OCI-LY7 (cell line): ENCODE data around the gene HUNK. TPM values are rescaled to one million over a fixed set of nuclear protein-coding genes. Genes with fewer than 3 reads are reported as not detected.

Source experiments
- BruUV-seq: library from RNA; stranded (reverse); fragments of 400-500 nt; replicated peaks from 2 replicates; lab custom pipeline; 2021; lab: Mats Ljungman, UMichigan
- CTCF ChIA-PET: fragments of 300-600 bp; sonication (Branson Sonifier 250); formaldehyde crosslinking; loops from one replicate; lab custom pipeline; 2022; ENCODE audit warnings: antibody characterized with exemption; ENCODE audit not compliant: unreplicated experiment; lab: Charles Lee
- POLR2A ChIA-PET: fragments of 300-600 bp; sonication (Branson Sonifier 250); formaldehyde crosslinking; loops from one replicate; lab custom pipeline; 2022; ENCODE audit warnings: antibody characterized with exemption; lab: Charles Lee
- DNase-seq: peaks from one replicate; pipeline ENCODE4 v3.0.0-alpha.2; 2015; ENCODE audit warnings: low spot score
- H2AFZ ChIP-seq: fragments of 200-600 bp; sonication (generic), shearing (Covaris generic); 2 replicates; pipeline ENCODE4 v1.6.1; 2014; ENCODE audit warnings: mild to moderate bottlenecking, antibody characterized with exemption, low read length, moderate library complexity
- H3K27ac ChIP-seq: fragments of 200-600 bp; sonication (generic); 2 replicates; pipeline ENCODE4 v1.5.1; 2014; ENCODE audit warnings: mixed run types, low read depth, mild to moderate bottlenecking, moderate library complexity, low read length, inconsistent platforms; ENCODE audit not compliant: poor library complexity, severe bottlenecking
- H3K36me3 ChIP-seq: fragments of 200-600 bp; sonication (generic); 2 replicates; pipeline ENCODE4 v1.6.1; 2014; ENCODE audit warnings: mild to moderate bottlenecking, antibody characterized with exemption, low read length, moderate library complexity, mixed read lengths; ENCODE audit not compliant: insufficient read depth
- H3K4me1 ChIP-seq: fragments of 200-600 bp; sonication (generic); 2 replicates; pipeline ENCODE4 v1.5.1; 2014; ENCODE audit warnings: mild to moderate bottlenecking, low read length; ENCODE audit not compliant: insufficient read depth, poor library complexity, severe bottlenecking
- H3K4me2 ChIP-seq: fragments of 200-600 bp; sonication (generic); 2 replicates; pipeline ENCODE4 v1.6.1; 2014; ENCODE audit warnings: mild to moderate bottlenecking, low read length
- H3K4me3 ChIP-seq: fragments of 200-600 bp; sonication (generic); 2 replicates; pipeline ENCODE4 v1.5.1; 2014; ENCODE audit warnings: mild to moderate bottlenecking, low read depth, low read length; ENCODE audit not compliant: poor library complexity, severe bottlenecking
- H3K79me2 ChIP-seq: fragments of 200-600 bp; sonication (generic); 2 replicates; pipeline ENCODE4 v1.6.1; 2016; ENCODE audit warnings: low read depth, mild to moderate bottlenecking, low read length, moderate library complexity, mixed read lengths; ENCODE audit not compliant: insufficient read depth
- H3K9me2 ChIP-seq: fragments of 200-600 bp; sonication (generic); 2 replicates; pipeline ENCODE4 v1.6.1; 2016; ENCODE audit warnings: mild to moderate bottlenecking, low read length, mixed read lengths; ENCODE audit not compliant: insufficient read depth
- H3K9me3 ChIP-seq: fragments of 200-600 bp; sonication (generic); 2 replicates; pipeline ENCODE4 v1.6.1; 2014; ENCODE audit warnings: mild to moderate bottlenecking, mixed run types, low read length, mixed read lengths
- H4K20me1 ChIP-seq: fragments of 200-600 bp; sonication (generic); 2 replicates; pipeline ENCODE4 v1.6.1; 2014; ENCODE audit warnings: mild to moderate bottlenecking, antibody characterized with exemption, low read length, moderate library complexity, mixed read lengths; ENCODE audit not compliant: insufficient read depth
- EZH2phosphoT487 ChIP-seq: fragments of 200-600 bp; sonication (generic); IDR thresholded peaks from 2 replicates; pipeline ENCODE4 v1.6.1; 2018; ENCODE audit warnings: low read depth, borderline replicate concordance, mild to moderate bottlenecking, mixed run types, antibody characterized with exemption, low read length, moderate library complexity, mixed read lengths
- intact Hi-C: fragments of 100-400 bp; cut with micrococcal nuclease; formaldehyde crosslinking; loops from one replicate; pipeline ENCODE4 v1.10.0; 2022; ENCODE audit not compliant: unreplicated experiment
- total RNA-seq, 2 experiments: library from RNA; depleted of rRNA in 1 of 2; stranded (reverse); fragments of >200 nt in 1 of 2; shearing (Covaris generic) in 1 of 2; gene quantifications; 2 replicates each; pipeline ENCODE4 v1.2.3, GENCODE V29; 2014 to 2022
- TF ChIP-seq, protein P1 (sequence below): fragments of 200-600 bp; sonication (generic); conservative IDR thresholded peaks from 2 replicates; pipeline ENCODE4 v1.5.1; 2014; ENCODE audit warnings: mild to moderate bottlenecking, antibody characterized with exemption, low read length, moderate library complexity, mixed read lengths

HUNK gene
- total RNA-seq, 2 experiments from 2014 or later = 0.35 to 5.5 TPM

DNA sequence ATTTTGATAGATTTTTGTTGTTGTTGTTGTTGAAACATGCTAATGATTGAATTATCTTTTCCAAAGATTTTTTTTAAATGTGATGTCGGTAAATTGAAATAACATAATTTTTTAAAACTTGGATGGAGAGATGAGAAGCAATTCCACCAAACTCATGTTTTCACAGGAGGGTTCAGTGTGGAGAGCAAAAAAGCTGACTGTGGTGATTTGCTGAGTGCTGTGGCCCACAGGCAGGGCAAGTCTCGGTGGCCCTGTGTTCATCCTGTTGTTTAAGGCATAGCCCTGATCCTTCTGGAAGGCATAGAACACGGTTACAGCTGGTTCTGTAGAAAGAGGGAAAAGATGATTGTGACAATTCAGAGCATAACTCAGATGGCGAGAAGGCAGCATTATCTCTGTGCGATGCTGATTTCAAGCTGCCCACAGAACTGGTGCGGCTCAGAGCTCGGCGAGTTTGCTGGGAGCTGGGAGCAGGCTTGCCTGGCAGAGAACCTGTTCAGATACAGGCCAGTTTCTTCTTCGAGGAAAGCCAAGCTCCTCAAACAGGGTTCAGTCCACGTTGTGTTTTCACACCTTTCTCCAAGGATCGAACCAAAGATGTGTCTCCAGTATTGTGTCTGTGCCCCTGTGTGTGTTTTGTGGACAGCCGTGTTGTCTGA lies 127.1 kb downstream of the HUNK start:
- POLR2A ChIA-PET = interaction anchor here (0.6 kb wide), 1 partner anchor 33 kb away, joined by 3 read pairs; no protein-coding TSS in a partner anchor
- H3K4me1 ChIP-seq = no peaks in the 10 kb centered on the region

DNA sequence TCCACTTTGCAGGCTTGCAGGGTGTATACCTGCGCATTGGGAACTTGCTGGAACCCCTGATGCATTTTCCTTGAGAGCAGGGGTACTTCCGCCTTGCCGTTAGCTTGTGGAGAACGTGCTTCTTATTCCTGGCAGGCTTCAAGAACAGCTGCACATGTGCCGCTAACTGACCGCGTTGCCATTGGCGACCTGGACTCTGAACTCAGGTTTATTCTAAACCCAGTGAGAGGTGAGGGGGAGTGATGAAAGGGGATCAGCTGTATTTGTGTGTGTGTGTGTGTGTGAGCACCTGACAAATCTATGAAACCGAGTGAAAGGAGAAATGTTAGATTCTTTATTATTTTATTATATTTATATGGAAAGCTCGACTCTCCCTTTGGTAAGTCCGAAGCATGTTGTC lies 128.6 kb downstream of the HUNK start:
- intact Hi-C loops = no loop called here
- TF ChIP-seq EZH2phosphoT487 = no peak
- TF ChIP-seq, protein P1, sequence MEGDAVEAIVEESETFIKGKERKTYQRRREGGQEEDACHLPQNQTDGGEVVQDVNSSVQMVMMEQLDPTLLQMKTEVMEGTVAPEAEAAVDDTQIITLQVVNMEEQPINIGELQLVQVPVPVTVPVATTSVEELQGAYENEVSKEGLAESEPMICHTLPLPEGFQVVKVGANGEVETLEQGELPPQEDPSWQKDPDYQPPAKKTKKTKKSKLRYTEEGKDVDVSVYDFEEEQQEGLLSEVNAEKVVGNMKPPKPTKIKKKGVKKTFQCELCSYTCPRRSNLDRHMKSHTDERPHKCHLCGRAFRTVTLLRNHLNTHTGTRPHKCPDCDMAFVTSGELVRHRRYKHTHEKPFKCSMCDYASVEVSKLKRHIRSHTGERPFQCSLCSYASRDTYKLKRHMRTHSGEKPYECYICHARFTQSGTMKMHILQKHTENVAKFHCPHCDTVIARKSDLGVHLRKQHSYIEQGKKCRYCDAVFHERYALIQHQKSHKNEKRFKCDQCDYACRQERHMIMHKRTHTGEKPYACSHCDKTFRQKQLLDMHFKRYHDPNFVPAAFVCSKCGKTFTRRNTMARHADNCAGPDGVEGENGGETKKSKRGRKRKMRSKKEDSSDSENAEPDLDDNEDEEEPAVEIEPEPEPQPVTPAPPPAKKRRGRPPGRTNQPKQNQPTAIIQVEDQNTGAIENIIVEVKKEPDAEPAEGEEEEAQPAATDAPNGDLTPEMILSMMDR = no peak
- DNase-seq = no peak
- H3K36me3 ChIP-seq = no peaks in the 10 kb centered on the region
- H3K79me2 ChIP-seq = no peaks in the 10 kb centered on the region
- no peaks in the 10 kb centered on the region for H4K20me1 ChIP-seq
- H3K9me2 ChIP-seq = no peaks in the 10 kb centered on the region
- CTCF ChIA-PET = no interaction called here
- no TSS peak for BruUV-seq
- H3K27ac ChIP-seq = no peak overlapping the region
- H3K4me2 ChIP-seq = no peak overlapping the region
- no peak overlapping the region for H2AFZ ChIP-seq
- H3K4me1 ChIP-seq = no peaks in the 10 kb centered on the region
- POLR2A ChIA-PET = no interaction called here
- no peaks in the 10 kb centered on the region for H3K9me3 ChIP-seq
- H3K4me3 ChIP-seq = no peak overlapping the region

More for the DNA sequence above, 127.1 kb downstream of the HUNK start:
- CTCF ChIA-PET = interaction anchor here (0.5 kb wide), 1 partner anchor 1154 kb away, joined by 3 read pairs; no protein-coding TSS in a partner anchor
- H3K79me2 ChIP-seq = no peaks in the 10 kb centered on the region
- no TSS peak for BruUV-seq
- no peak overlapping the region for H2AFZ ChIP-seq
- H3K4me2 ChIP-seq = no peak overlapping the region
- TF ChIP-seq, protein P1 = no peak
- TF ChIP-seq EZH2phosphoT487 = no peak
- H3K36me3 ChIP-seq = no peaks in the 10 kb centered on the region
- intact Hi-C loops = no loop called here
- DNase-seq = no peak
- H3K9me2 ChIP-seq = no peaks in the 10 kb centered on the region
- no peaks in the 10 kb centered on the region for H3K9me3 ChIP-seq
- H4K20me1 ChIP-seq = no peaks in the 10 kb centered on the region
- H3K4me3 ChIP-seq = no peak overlapping the region
- H3K27ac ChIP-seq = no peak overlapping the region

DNA sequence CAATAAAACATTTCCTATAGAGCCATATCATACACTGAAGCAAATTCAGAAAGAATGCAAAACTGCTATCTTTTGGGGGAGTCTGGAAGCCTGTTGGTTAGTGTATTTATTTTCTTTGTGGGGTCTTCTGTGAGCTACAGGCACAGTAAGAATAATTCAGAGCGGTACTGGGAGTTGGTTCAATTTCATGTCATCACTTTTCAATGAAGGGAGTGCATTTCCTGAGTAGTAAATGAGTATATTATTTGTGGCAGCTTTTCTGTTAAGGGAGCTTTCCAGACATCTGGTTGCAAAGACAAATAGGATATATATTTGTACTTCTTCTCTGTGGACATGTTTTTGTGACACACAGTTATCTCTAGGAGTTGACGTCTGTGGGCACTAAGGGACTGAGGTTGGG lies 130.6 kb downstream of the HUNK start:
- Histone ChIP-seq H3K9me2 (no peaks in the 10 kb centered on the region), H3K4me2 (no peak overlapping the region), H2AFZ (no peak overlapping the region), H3K4me3 (no peak overlapping the region), H3K79me2 (no peaks in the 10 kb centered on the region), H4K20me1 (no peaks in the 10 kb centered on the region), H3K4me1 (no peaks in the 10 kb centered on the region), H3K27ac (no peak overlapping the region), H3K36me3 (no peaks in the 10 kb centered on the region), H3K9me3 (no peaks in the 10 kb centered on the region)
- no peak for TF ChIP-seq EZH2phosphoT487
- TF ChIP-seq, protein P1 = no peak
- POLR2A ChIA-PET = no interaction called here
- CTCF ChIA-PET = no interaction called here
- intact Hi-C loops = no loop called here
- DNase-seq = no peak
- BruUV-seq = no TSS peak
